ENCODE data around the gene ARHGEF9. TPM values are rescaled to one million over a fixed set of nuclear protein-coding genes. Genes with fewer than 3 reads are reported as not detected.

Gene ARHGEF9
- total RNA-seq, 4 donors from 2014 or later = 29.9 to 108 (median 36.9) TPM

DNA sequence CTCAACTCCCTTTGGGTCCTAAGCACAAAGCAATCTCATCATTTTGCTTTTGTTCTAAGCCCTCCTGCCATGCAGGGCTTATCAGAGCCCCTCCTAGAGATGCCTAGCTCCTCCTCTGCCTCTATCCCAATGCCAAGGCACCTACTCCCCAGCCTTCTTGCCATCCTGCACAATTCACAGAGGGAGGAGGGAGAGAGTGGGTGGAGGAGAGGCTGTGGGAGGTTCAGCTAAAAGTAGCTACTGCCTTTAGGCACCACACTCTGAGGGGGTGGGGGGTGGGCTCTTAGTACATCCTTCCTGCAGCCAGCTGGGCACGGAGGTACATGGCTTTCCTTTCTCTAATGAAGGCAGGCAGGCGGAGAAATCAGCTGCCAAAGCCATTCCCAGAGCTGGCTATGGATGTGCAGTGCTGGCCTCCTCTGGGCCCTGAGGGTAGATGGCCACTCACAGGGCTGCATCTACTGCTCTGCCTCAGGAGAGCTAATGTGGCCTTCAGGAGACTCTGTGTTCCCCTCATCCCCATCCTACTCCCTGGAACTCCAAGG, 40.1 kb downstream of the ARHGEF9 start:
- no peak overlapping the region for H3K4me3 ChIP-seq
- H3K36me3 ChIP-seq = no peaks in the 10 kb centered on the region
- H3K27me3 ChIP-seq = no peaks in the 10 kb centered on the region
- H3K27ac ChIP-seq = no peak overlapping the region
- in situ Hi-C loops (cut with MboI; ENCODE audit: low pct_ligation_motif_present in 1 of 4, low pct_unique_long_range_greater_than_20kb in 1 of 4, low sequenced_read_pairs in 3 of 4) = no loop called here
- no peaks in the 10 kb centered on the region for H3K9me3 ChIP-seq
- DNase-seq = no peak
- intact Hi-C loops (cut with DNase I; ENCODE audit: low total_unique reads) = loop anchor here (1.0 kb wide), 1 partner anchor 49 kb away; no protein-coding TSS in a partner anchor
- 82% methylated on average over 2 of the region's 2 CpGs; no CpG with 5 or more reads in 1 of the 2 donors for WGBS, 2 donors (ENCODE audit: low coverage in 1 of 2)
- H3K4me1 ChIP-seq = peaks cover 0 to 2% (median 0%) of the 10 kb centered on the region in 4 donors
- TF ChIP-seq, protein P1, sequence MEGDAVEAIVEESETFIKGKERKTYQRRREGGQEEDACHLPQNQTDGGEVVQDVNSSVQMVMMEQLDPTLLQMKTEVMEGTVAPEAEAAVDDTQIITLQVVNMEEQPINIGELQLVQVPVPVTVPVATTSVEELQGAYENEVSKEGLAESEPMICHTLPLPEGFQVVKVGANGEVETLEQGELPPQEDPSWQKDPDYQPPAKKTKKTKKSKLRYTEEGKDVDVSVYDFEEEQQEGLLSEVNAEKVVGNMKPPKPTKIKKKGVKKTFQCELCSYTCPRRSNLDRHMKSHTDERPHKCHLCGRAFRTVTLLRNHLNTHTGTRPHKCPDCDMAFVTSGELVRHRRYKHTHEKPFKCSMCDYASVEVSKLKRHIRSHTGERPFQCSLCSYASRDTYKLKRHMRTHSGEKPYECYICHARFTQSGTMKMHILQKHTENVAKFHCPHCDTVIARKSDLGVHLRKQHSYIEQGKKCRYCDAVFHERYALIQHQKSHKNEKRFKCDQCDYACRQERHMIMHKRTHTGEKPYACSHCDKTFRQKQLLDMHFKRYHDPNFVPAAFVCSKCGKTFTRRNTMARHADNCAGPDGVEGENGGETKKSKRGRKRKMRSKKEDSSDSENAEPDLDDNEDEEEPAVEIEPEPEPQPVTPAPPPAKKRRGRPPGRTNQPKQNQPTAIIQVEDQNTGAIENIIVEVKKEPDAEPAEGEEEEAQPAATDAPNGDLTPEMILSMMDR (IDR thresholded peaks at IDR 0.05) = no peak
- TF ChIP-seq POLR2A (IDR thresholded peaks at IDR 0.05) = no peak
- TF ChIP-seq EP300 (IDR thresholded peaks at IDR 0.05; ENCODE audit: low read depth) = no peak
- TF ChIP-seq POLR2AphosphoS5 (IDR thresholded peaks at IDR 0.05) = no peak

DNA sequence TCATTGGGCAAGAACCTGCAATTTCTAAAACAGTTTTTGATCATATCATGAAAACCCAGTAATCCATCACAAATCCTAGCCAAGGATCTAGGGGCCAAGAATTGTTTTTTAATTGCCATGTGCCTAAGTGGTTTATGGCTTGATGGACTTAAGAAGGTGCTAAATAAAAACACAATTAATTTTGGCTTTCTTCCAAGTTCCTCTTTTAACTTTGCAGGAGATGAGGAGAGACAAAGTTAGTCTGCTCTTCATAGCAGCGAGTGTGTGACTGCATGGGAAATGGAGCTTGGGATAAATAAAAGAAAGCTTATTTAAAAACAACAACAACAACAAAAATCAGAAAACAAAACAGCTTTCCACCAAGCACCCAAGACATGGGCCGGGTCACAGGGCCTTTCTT, 41.4 kb downstream of the ARHGEF9 start:
- peaks cover 0 to 2% (median 0%) of the 10 kb centered on the region in 4 donors for H3K4me1 ChIP-seq
- no peaks in the 10 kb centered on the region for H3K36me3 ChIP-seq
- no peak overlapping the region for H3K4me3 ChIP-seq
- intact Hi-C loops (cut with DNase I; ENCODE audit: low total_unique reads) (no loop called here), in situ Hi-C loops (cut with MboI; ENCODE audit: low pct_ligation_motif_present in 1 of 4, low pct_unique_long_range_greater_than_20kb in 1 of 4, low sequenced_read_pairs in 3 of 4) (no loop called here)
- 55 to 100% methylated on average over 1 to 2 of the region's 2 CpGs for WGBS, 2 donors (ENCODE audit: low coverage in 1 of 2)
- DNase-seq = no peak
- no peak overlapping the region for H3K27ac ChIP-seq
- TF ChIP-seq, protein P1 (IDR thresholded peaks at IDR 0.05) = no peak
- no peak for TF ChIP-seq EP300 (IDR thresholded peaks at IDR 0.05; ENCODE audit: low read depth)
- TF ChIP-seq POLR2A (IDR thresholded peaks at IDR 0.05) = no peak
- TF ChIP-seq POLR2AphosphoS5 (IDR thresholded peaks at IDR 0.05) = no peak
- no peaks in the 10 kb centered on the region for H3K9me3 ChIP-seq
- no peaks in the 10 kb centered on the region for H3K27me3 ChIP-seq

DNA sequence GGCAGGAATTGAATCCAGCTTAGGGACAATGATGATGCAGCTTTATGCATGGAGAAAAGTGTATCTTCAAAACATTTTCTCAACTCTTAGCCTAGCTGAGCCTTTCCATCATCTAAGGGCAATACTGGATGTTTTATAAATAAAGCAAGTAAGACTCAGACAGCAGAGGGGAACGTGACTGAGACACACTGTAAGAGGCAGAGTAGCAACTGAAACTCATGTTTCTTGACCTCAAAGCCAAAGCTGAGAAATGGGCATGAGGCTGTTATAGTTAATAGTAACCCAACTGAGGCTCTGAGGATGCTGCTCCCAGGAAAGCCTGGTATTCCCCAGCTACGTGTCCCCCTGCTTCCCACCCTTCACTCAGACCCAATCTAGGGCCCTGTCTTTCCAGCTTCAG, 44.6 kb downstream of the ARHGEF9 start:
- Histone ChIP-seq H3K27me3 (no peaks in the 10 kb centered on the region), H3K4me1 (peaks cover 0 to 7% (median 0%) of the 10 kb centered on the region in 4 donors), H3K4me3 (no peak overlapping the region), H3K9me3 (no peaks in the 10 kb centered on the region), H3K36me3 (no peaks in the 10 kb centered on the region), H3K27ac (no peak overlapping the region)
- intact Hi-C loops (cut with DNase I; ENCODE audit: low total_unique reads) = no loop called here
- in situ Hi-C loops (cut with MboI; ENCODE audit: low pct_ligation_motif_present in 1 of 4, low pct_unique_long_range_greater_than_20kb in 1 of 4, low sequenced_read_pairs in 3 of 4) = no loop called here
- TF ChIP-seq POLR2AphosphoS5 (IDR thresholded peaks at IDR 0.05) = no peak
- TF ChIP-seq, protein P1 (IDR thresholded peaks at IDR 0.05) = no peak
- no peak for TF ChIP-seq POLR2A (IDR thresholded peaks at IDR 0.05)
- TF ChIP-seq EP300 (IDR thresholded peaks at IDR 0.05; ENCODE audit: low read depth) = no peak
- no peak for DNase-seq
- 54 to 83% methylated on average over 1 to 2 of the region's 2 CpGs for WGBS, 2 donors (ENCODE audit: low coverage in 1 of 2)

DNA sequence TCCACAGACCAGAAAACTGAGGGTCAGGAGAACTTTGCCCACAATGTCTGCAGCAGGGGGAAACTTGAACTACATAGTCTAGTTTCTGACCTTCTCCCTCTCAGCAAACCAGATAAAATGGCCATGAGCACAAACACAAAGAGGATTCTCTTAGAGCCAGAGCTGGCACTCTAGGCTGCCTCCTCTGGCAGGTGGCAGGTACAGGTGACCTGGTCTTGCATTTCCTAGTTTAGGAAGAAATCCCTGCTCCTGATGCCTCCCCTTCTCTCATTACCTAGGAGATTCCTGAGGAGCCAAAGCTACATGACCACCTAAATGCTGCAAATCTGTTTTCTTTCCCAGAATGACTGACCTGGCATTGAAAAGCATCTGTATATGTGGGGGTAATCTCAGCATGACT, 45.1 kb downstream of the ARHGEF9 start:
- Histone ChIP-seq H3K9me3 (no peaks in the 10 kb centered on the region), H3K4me3 (no peak overlapping the region), H3K4me1 (peaks cover 0 to 7% (median 0%) of the 10 kb centered on the region in 4 donors), H3K27me3 (no peaks in the 10 kb centered on the region), H3K27ac (no peak overlapping the region), H3K36me3 (no peaks in the 10 kb centered on the region)
- DNase-seq = no peak
- in situ Hi-C loops (cut with MboI; ENCODE audit: low pct_ligation_motif_present in 1 of 4, low pct_unique_long_range_greater_than_20kb in 1 of 4, low sequenced_read_pairs in 3 of 4) (no loop called here), intact Hi-C loops (cut with DNase I; ENCODE audit: low total_unique reads) (no loop called here)
- TF ChIP-seq, protein P1 (IDR thresholded peaks at IDR 0.05) = no peak
- TF ChIP-seq EP300 (IDR thresholded peaks at IDR 0.05; ENCODE audit: low read depth) = no peak
- TF ChIP-seq POLR2AphosphoS5 (IDR thresholded peaks at IDR 0.05) = no peak
- TF ChIP-seq POLR2A (IDR thresholded peaks at IDR 0.05) = no peak

All from transverse colon (tissue), 4 donors.